Rectal smooth muscle tissue (tissue), 1 donor: Measurements from ENCODE around the gene SLC12A2.

Source experiments
- H3K27ac ChIP-seq: one replicate; pipeline ENCODE4 v1.7.0; 2013; ENCODE audit warnings: low read depth, low read length, inconsistent platforms
- H3K27me3 ChIP-seq: one replicate; pipeline ENCODE4 v1.7.0; 2013; ENCODE audit warnings: low read length; ENCODE audit not compliant: control insufficient read depth, insufficient read depth
- H3K36me3 ChIP-seq: one replicate; pipeline ENCODE4 v1.7.0; 2013; ENCODE audit warnings: low read length; ENCODE audit not compliant: control insufficient read depth, insufficient read depth
- H3K4me1 ChIP-seq: one replicate; pipeline ENCODE4 v1.7.0; 2013; ENCODE audit warnings: low read length; ENCODE audit not compliant: control insufficient read depth, insufficient read depth
- H3K4me3 ChIP-seq: one replicate; pipeline ENCODE4 v1.7.0; 2013; ENCODE audit warnings: low read length
- H3K9ac ChIP-seq: one replicate; pipeline ENCODE4 v1.7.0; 2013; ENCODE audit warnings: low read length

The SLC12A2 gene

DNA sequence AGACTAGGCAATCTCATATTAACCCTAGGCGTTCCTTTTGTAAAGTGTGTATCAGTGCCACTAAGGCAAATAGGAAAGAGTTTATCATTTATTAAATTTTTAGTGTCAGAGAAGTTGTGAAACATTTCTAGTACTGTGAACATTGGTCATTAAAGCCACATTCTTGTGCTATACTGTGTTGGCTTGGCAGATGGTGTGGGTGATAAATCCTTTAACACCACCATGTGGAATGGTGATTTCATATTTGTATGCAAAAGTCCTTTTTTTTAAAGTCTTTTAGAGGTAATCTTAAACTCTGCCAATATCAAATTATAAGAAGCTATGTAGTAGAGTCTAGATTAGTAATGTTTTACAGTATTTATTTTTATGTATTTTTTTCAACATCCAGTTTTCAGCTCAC is 18.1 kb downstream of the SLC12A2 start:
- Histone ChIP-seq H3K27ac (no peak overlapping the region), H3K4me3 (no peak overlapping the region), H3K4me1 (peaks cover 4% of the 10 kb centered on the region), H3K36me3 (no peaks in the 10 kb centered on the region), H3K9ac (no peak overlapping the region), H3K27me3 (no peaks in the 10 kb centered on the region)

DNA sequence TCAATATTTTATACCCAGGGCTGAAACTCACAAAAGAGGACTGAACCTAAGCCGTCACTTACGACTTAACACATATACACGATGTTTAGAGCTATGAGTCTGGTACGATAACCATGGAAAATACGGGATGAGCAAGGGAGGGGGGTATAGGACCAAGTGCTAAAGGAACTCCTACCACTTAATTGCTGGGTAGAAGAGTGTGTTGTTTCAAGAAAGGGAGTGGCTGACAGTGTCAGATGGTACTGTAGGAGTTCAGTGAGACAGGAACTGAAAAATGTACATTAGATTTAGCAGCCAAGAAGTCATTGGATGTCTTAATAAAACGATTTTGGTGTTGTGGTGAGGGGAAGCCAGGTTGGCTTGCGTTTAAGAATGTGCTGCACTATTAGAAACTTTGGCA is 21.6 kb downstream of the SLC12A2 start:
- Histone ChIP-seq H3K9ac (no peak overlapping the region), H3K27me3 (no peaks in the 10 kb centered on the region), H3K27ac (no peak overlapping the region), H3K36me3 (no peaks in the 10 kb centered on the region), H3K4me1 (peaks cover 4% of the 10 kb centered on the region), H3K4me3 (no peak overlapping the region)

DNA sequence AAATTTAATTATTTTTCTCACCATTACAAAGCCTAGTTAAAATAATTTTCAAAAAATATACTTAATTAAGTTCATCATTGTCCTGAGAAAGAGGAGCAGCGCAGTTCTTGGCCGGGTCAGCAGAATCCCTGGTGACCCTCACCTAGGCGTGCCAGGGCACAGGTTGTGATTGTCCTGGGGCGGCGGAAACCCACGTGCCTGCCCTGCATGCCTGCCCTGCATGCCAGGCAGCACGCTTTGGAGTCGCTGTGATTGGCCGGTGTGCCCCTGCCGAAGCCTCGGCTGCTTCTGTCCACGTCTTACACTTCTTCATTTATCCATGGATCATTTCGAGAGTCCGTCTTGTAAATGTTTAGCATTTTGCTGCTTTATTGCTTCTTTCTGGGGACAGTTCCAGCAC is 25.6 kb downstream of the SLC12A2 start:
- Histone ChIP-seq H3K27me3 (no peaks in the 10 kb centered on the region), H3K36me3 (no peaks in the 10 kb centered on the region), H3K4me3 (no peak overlapping the region), H3K9ac (no peak overlapping the region), H3K27ac (no peak overlapping the region), H3K4me1 (peaks cover 4% of the 10 kb centered on the region)

DNA sequence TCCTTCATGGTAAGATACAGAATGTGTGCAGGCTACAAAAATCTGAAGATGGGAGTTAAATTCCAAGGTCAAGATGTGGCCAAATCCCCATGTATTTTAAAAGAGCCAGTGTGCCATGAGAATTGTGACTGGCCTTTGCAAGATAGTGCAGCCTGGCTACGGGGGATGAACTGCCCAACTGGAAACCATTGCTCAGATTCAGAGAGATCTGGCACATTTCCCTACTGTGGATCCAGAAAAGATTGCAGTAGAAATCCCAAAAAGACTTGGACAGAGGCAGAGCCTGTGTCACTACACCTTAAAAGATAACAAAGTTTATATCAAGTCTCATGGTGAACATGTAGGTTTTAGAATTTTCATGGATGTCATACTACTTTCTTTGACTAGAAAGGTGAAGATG is 26.2 kb downstream of the SLC12A2 start:
- Histone ChIP-seq H3K9ac (no peak overlapping the region), H3K27me3 (no peaks in the 10 kb centered on the region), H3K36me3 (no peaks in the 10 kb centered on the region), H3K4me3 (no peak overlapping the region), H3K27ac (no peak overlapping the region), H3K4me1 (peaks cover 4% of the 10 kb centered on the region)

DNA sequence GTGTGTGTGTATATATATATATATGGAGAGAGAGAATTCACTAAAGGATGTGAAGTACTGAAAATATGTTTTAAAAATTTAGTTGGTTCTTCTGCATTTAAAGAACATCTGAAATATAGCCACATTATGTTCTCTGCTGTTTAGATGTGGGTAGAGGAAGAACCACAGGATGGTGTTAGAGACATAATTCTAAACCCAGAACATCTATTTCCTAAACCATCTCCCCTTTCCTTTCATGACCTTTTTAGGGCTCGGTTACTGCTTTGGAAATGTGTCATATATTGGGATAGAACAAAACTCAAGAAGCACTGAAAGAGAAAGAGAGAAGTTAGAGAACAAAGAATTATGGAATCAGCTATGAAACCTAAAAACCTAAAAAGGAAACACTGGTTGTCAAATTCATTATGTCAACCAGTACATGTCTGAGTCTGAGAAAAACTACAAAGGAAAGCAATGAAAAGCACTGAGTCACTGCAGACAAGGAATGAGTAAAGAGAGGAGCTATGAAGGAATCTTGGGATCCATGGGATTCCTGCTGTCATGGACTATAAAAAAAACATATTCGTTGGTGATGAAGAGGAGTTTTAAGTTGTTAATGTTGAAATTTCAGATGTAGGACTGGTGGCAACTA is 28.4 kb downstream of the SLC12A2 start:
- H3K27me3 ChIP-seq: no peaks in the 10 kb centered on the region
- no peak overlapping the region for H3K4me3 ChIP-seq
- no peak overlapping the region for H3K27ac ChIP-seq
- no peak overlapping the region for H3K9ac ChIP-seq
- H3K36me3 ChIP-seq: peaks cover 9% of the 10 kb centered on the region
- H3K4me1 ChIP-seq: no peaks in the 10 kb centered on the region

DNA sequence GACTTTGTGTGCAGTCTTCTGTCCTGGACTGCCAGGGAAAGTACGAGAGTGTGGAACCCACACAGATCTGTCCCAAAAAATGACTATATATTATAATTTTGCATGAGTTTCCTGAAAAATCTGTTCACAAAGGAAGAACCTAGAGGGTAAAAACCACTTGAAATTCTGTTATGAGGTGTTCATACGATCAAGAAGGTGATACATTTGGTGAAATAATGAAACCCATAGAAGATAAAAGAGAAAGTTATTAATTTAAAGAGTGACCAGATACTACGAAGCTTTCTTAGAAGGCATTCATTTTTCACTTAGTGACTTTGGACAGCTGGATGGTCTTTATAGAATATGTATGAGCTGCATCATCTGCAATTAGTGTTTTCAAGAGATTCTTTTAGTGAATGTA is 32.9 kb downstream of the SLC12A2 start:
- no peak overlapping the region for H3K27ac ChIP-seq
- no peak overlapping the region for H3K4me3 ChIP-seq
- no peaks in the 10 kb centered on the region for H3K4me1 ChIP-seq
- H3K27me3 ChIP-seq: no peaks in the 10 kb centered on the region
- H3K36me3 ChIP-seq: peaks cover 9% of the 10 kb centered on the region
- no peak overlapping the region for H3K9ac ChIP-seq

DNA sequence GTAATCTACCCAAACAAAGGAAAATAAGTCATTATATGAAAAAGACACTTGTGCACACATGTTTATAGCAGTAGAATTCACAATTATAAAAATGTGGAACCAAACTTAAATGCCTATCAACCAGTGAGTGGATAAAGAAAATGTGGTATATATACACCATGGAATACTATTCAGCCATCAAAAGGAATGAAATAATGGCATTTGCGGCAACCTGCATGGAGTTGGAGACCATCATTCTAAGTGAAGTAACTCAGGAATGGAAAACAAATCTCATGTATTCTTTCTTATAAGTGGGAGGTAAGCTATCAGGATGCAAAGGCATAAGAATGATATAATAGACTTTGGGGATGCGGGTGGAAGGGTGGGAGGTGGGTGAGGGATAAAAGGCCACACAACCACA is 34.6 kb downstream of the SLC12A2 start:
- no peaks in the 10 kb centered on the region for H3K4me1 ChIP-seq
- H3K36me3 ChIP-seq: peaks cover 9% of the 10 kb centered on the region
- no peak overlapping the region for H3K27ac ChIP-seq
- no peak overlapping the region for H3K9ac ChIP-seq
- no peaks in the 10 kb centered on the region for H3K27me3 ChIP-seq
- H3K4me3 ChIP-seq: no peak overlapping the region

DNA sequence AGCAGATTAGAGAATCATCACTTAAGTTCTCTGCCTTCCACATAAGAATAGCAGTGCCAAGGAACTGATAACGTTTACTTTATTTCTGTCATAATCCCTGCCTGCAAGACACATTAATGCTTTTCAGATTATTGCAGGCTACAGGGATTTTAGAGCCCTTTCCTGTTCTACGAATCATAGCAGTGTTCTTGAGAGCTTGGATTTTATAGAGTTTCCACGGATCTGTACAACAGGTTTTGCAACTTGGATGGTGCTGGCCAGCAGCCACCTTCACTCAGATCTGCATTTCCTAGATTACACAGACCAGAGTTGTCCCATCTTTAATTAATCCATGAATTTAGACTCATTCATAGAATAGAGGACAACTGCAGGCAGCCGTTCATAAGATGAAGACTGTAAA is 38.1 kb downstream of the SLC12A2 start:
- Histone ChIP-seq H3K9ac (no peak overlapping the region), H3K27ac (no peak overlapping the region), H3K36me3 (peaks cover under 1% of the 10 kb centered on the region), H3K4me3 (no peak overlapping the region), H3K4me1 (no peaks in the 10 kb centered on the region), H3K27me3 (no peaks in the 10 kb centered on the region)

DNA sequence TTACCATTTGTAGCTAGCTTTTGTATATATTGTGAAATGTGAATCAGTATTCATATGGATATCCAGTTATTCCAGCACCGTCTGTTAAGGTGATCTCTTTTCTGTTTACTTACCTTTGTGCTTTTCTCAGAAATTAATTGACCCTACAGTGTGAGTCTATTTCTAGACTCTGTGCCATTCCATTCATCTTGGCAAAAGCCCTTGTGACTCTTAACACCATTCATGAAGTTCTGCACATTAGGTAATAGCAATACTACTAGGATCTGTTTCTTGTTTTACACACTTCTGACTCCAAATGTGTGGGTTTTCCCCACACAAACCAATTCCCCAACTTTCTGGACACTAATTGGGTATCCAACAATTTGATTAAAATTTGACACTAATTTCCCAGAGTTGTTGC is 40.4 kb downstream of the SLC12A2 start:
- Histone ChIP-seq H3K4me3 (no peak overlapping the region), H3K9ac (no peak overlapping the region), H3K4me1 (no peaks in the 10 kb centered on the region), H3K36me3 (no peaks in the 10 kb centered on the region), H3K27ac (no peak overlapping the region), H3K27me3 (no peaks in the 10 kb centered on the region)

DNA sequence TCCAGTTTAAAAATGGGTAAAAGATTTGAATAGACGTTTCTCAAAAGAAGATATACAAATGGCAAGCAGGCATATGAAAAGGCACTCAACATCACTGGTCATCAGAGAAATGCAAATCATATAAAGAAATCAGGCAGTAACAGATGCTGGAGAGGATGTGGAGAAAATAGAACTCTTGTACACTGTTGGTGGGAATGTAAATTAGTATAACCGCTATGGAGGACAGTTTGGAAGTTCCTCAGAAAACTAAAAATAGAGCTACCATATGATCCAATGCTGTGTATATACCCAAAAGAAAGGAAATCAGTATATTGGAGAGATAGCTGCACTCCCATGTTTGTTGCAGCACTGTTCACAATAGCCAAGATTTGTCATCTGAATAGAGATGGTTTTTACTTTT is 42.7 kb downstream of the SLC12A2 start:
- no peaks in the 10 kb centered on the region for H3K36me3 ChIP-seq
- H3K27me3 ChIP-seq: no peaks in the 10 kb centered on the region
- H3K27ac ChIP-seq: no peak overlapping the region
- H3K4me3 ChIP-seq: no peak overlapping the region
- H3K4me1 ChIP-seq: no peaks in the 10 kb centered on the region
- no peak overlapping the region for H3K9ac ChIP-seq

DNA sequence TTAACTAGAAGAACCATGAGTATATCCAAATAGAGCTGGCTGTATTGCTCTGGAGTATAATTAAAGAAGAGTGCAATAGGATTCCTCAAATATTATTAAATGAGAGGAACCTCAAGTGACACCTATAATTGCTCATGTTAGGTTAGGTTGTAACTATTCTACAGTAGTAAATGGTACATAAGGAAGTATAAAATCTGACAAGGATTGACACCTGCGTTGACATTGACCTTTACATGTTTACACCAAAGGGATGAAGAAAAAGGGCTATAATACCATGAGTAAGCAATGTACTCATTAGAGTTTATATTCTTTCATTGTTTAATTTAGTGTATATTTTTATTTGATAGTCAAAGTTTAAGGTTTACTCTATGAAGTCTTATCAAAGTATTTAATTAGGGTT is 48.9 kb downstream of the SLC12A2 start:
- Histone ChIP-seq H3K9ac (no peak overlapping the region), H3K27me3 (no peaks in the 10 kb centered on the region), H3K36me3 (no peaks in the 10 kb centered on the region), H3K4me1 (no peaks in the 10 kb centered on the region), H3K27ac (no peak overlapping the region), H3K4me3 (no peak overlapping the region)

DNA sequence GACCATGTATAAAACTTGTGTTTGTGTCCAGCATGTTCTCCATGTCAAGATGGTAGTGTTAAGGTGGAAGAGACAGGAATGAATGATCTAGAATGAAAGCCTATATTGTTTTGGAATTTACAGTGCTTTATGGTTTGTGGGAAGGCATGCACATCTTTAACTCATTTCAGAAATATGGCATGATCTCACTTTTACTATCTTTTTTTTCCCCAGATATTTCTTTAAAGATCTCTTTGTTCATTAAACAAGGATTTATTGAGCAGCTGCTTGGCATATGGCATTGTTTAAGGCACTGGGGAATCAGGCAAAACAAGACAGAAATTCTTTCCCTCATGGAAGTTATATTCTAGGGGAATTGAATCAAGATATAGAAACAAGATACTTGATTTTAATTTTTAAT is 51.7 kb downstream of the SLC12A2 start:
- no peaks in the 10 kb centered on the region for H3K36me3 ChIP-seq
- H3K4me3 ChIP-seq: no peak overlapping the region
- no peak overlapping the region for H3K27ac ChIP-seq
- H3K27me3 ChIP-seq: no peaks in the 10 kb centered on the region
- no peaks in the 10 kb centered on the region for H3K4me1 ChIP-seq
- H3K9ac ChIP-seq: no peak overlapping the region

DNA sequence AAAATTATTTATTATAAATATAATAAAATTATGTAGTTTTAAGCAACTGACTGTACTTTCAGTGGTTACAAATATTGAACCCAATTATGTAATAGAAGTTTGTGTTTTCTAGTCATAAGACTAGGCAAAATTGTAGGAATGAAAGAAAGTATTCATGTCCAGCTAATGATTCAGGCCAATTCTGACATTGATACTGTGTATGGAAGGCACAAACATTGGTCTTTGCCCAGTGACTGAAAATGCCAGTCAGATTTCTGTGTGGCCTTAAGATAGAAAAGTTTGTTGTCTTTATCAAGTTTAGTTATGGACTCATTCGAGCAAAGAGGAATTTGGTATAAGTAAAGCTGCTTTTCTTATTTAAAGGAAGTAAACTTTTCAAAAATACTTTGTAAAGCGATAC is 60.3 kb downstream of the SLC12A2 start:
- H3K4me3 ChIP-seq: no peak overlapping the region
- no peak overlapping the region for H3K27ac ChIP-seq
- no peaks in the 10 kb centered on the region for H3K36me3 ChIP-seq
- no peaks in the 10 kb centered on the region for H3K4me1 ChIP-seq
- H3K27me3 ChIP-seq: no peaks in the 10 kb centered on the region
- no peak overlapping the region for H3K9ac ChIP-seq
